HG02642 (cell line): ENCODE data around the gene SLC39A2.
"Not testable (repeated sequence)": the region's sequence is repeated elsewhere in the genome, so short reads cannot be mapped to it uniquely, and the experiment has no call there.

ENCODE experiments used
- ATAC-seq: cut with Tn5 transposase; IDR thresholded peaks from one replicate; pipeline ENCODE4 v1.9.1; 2021; ENCODE audit warnings: mild to moderate bottlenecking; ENCODE audit not compliant: unreplicated experiment, poor library complexity

SLC39A2 gene

GRCh38 chr14:21024585-21025370 is 25.7 kb downstream of the SLC39A2 start, which contains the start of gene NDRG2:
TSS of gene NDRG2 (minus strand) at chr14:21025061. CDS start at chr14:21023315, 1,746 bp downstream.
- peak; percentile 51 for ATAC-seq

DNA sequence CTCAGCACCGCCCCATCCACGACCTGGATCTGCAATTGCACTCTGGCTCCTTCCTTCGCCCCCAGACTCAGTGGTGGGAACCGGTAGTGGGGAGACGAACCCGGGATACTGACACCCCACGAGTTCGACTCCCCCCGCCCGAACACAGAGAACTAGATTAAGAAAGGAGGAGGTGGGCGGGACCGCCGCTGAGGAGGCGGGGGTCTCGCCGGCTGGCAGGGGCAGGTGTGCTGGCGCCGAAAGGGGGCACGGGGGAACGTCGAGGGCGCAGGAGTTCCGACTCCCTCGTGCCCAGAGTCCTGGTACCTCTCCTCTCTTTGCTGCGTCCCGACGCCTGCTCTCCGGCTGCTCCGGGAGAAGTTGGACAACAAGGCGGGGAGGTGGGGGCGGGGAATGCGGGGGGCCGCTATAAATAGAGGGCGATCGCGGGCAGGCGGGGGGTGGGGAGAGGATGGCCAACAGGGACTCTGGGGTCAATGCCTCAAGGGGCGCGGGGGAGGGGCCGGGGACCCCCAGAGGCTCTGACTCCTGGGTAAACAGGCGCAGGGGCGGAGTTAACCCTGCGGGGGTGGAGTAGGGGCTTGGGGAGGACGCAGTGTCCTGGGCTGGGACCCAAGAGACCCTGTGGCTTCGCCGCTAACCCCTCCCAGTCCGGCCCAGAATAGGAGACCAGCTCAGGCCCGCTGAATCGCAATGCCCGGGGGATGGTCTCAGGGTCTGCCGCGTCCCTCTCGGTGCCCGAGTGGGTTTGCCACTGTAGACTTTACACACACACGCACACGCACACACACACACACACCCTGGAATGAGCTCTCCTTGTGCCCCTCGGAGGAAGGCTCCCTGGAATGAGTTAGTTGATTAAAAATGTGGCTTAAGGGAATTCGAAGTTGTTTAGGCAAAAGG is 26.5 kb downstream of the SLC39A2 start:
- no peak for ATAC-seq

DNA sequence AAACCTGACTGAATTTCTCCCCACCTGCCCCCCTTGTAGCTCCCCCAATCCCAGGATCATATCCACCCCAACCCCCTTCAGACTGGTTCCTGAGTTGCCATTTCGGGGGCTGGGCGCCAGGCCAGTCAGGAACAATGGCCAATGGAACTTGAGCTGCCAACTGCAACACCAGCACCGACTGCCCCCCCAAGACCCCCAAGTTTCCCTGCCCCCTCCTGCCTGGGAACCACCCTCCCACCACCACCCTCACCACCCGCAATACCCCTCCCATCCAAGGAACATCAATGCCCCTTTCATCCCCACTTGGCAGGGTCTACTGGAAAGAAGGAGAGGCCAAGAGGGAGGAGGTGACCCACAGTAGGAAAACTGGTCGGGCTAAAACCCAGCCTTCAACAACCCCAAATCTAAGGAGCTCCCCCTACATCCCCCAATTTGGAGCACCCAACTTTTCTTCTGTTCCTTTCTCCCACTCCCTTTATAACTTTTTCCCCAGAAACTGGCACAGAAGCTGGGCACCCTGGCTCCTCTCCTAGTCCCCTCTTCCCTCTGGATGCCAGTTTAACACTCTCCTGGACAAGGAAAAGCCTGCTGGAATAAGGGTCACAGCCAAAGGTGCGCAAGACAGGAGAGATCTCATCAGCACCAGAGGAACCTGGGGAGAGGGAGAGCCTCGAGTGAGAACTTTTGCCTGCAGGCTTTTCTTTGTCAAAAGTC is 27.3 kb downstream of the SLC39A2 start:
- ATAC-seq, result no peak

GRCh38 chr14:21026988-21027315 is 27.9 kb downstream of the SLC39A2 start:
- no peak for ATAC-seq

DNA sequence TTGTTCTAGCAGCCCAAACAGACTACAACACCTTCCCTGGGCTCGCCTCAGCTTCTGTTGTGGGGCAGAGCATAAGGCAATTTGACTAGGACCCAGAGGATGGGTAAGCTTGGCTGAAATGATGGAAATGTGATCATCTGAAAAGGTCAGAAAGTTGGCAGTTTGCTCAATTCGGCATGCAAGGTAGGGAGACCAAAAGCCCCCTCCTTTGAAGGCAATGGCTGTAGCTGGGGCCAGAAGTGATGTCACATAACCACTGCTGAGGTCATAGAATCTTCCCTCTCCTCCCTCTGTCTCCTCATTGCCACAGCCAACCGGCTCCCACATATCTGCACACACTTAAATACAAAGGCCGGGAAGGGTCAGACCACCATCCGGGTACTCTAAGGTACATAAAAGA is 30.8 kb downstream of the SLC39A2 start, which contains the start of gene TPPP2:
TPPP2 (plus strand) TSS at position 301 of the 400 bp plus-strand sequence. CDS start 365 bp downstream, outside the sequence.
- ATAC-seq, result no peak

DNA sequence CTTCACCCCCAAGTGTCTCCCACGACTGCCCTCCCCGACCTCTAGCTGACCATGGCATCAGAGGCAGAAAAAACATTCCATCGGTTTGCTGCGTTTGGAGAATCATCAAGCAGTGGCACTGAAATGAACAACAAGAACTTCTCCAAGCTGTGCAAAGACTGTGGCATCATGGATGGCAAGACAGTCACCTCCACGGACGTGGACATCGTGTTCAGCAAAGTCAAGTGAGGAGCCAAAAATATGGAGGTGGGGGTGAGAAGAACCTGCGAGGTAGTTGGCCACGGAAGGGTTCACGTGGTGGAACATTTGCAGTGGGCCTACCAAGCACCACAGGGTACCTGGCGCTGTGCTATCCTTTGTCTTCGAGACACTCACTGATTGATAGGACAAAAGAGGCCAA is 31.4 kb downstream of the SLC39A2 start:
- no peak for ATAC-seq

GRCh38 chr14:21032326-21033132 is 33.4 kb downstream of the SLC39A2 start:
- no peak for ATAC-seq

GRCh38 chr14:21033133-21033698 is 34.1 kb downstream of the SLC39A2 start:
- ATAC-seq, result no peak

DNA sequence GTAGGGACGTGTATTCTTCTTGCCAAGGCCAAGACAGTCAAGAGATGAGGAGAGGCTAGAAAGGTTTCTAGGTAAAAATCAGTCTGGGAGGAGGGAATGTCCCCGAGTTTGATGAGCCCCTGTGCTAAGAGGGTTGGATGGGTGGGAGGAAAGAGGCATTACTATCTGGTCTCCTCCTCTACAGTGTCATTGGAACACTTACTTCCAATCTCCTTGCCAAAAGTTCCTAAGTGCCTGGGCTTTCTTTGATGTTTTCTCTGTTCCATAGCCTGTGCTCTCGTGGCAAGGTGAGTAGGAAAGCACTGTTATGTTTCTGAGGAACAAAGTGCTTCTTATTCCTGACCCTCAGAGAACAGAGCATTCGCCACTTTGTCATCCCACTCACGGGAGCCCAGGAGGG is 35.6 kb downstream of the SLC39A2 start, which contains the start of gene RNASE13:
RNASE13 (minus strand) TSS at position 101 of the 400 bp plus-strand sequence. CDS start 519 bp downstream, outside the sequence.
- no peak for ATAC-seq

GRCh38 chr14:21036751-21037150 is 37.7 kb downstream of the SLC39A2 start:
- no peak for ATAC-seq

DNA sequence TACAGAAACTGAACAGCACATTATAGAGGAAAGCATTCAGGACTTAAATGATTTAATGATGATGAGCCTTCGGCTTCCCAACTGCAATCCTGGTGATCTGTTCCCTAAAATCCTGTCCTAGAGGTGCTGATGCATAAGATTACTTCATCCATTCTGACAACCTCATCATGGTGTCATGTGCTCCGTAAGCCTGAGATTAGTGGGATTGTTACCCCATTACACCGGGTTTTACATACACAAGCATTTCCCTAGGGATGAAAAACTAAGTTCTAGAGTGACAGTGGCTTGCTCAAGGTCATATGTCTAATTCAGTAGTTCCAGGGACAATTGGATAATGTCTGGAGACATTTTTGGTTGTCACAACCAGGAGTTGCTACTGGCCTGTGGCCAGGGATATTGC is 38.1 kb downstream of the SLC39A2 start:
- no peak for ATAC-seq

DNA sequence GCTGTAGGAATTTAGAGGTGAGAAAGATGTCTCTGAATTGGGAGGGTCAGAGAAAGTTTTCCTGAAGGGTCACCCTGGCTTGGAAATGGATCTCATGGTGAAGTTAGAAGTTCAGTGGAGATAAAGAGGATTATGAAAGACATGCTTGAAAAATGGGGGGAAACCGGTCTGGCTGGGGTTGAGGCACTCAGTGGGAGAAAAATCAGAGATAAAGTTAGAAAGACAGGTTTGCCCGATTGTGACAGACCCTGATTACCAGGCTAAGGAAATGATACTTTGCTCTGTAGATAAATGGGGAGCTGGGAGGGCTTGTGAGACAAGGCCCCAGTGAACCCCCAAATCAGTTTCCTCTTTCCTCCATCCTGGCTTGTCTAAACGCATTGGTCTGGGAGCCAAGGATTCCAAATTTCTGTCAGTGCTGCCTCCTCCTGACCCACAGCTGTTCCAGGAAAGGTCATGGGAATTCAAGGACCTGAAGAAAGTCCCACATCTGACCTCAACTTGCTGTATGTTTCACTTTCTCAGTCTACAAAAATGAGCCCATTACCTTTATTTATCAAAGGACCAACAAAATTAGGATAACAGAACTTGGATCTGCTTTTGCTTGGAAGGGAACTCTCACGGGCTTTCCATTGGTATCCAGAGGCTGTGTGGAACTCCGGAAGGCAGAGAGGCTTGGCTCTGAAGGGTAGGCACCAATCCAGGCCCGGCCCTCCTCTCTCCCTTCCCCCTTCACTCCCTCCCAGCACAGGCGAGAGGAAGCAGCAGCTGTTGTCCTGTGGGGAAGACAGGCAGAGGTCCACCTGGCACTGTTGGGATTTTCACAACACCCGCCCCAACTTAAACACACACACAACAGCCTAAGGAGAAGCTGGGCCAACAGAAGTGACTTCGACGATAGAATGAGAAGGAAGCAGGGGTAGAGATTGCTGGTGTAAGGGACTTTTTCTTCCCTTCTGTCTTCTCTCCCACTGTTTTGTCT is 39.6 kb downstream of the SLC39A2 start:
- ATAC-seq, result no peak

DNA sequence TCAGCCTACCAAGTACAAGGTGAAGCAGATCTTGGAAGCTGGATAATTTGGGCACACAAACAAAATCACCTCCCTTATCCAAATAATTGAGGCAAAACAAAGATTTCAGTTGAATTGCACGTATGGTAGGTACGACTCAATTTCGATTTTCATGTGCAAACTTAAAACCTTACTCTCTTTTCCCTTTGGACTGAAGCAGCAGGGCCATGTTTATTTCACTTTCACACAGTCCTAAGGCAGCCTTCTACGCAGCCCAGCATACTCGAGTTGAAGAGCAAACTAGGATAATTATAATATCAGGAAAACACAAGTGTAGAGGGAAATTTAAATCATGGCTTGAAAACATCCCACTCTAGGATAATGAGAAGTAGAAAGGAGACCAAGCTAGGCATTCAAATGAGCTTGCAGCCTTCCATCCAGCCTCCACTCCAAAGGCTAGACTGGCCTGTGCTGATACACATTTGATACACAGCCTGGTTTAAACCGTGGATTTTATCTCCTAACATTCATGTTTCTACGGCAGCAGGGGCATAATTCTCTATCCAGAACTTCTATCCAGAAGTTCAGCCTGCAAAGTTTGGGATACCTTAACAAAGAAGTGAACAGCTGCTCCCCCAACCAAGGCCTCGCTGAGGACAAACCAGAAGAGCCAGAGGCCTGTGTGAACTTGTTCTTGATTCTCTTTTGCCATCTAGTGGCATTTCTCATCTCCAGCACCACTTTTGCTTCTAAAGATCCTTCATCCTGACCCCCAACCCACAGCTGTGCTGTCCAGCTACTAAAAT is 40.7 kb downstream of the SLC39A2 start:
- ATAC-seq, result no peak

- no peak for ATAC-seq
These were observed 41.4 kb downstream of the SLC39A2 start for GRCh38 chr14:21040370-21040925.

GRCh38 chr14:21040941-21041340 is 41.8 kb downstream of the SLC39A2 start:
- ATAC-seq, result not testable (repeated sequence)

DNA sequence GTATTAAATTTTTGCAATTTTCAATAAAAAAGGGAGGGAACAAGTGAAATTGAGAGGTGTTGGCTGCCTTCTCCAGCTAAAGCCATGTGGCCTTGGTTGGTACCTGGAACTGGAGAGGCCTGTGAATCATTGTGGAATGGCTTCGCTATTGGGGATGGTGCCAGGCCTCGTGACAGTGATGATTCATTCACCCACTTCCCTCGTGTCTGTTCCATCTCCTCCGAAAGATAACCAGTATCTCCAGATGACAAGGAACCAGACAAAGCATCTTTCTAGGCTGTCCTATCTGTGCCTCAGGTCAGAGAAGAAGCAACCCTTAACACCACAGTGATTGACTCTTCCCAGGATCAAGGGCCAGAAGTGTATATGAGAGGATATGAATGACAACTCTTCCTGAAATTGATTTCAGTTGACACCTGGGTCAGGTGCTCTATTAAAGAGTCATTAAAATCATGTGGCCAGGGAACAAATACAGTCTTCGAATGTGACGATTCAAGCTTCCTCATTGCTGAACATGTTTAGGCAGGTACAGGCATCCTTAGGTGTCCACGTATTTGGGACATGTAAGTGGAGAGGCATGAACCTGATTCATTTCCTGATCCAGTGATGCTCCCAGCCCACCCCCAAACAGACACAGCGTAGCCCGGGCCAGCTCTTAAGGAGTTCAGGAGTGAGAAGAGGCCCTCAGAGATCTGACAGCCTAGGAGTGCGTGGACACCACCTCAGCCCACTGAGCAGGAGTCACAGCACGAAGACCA is 42.8 kb downstream of the SLC39A2 start, which contains the start of gene RNASE7:
RNASE7 (plus strand) TSS at position 687 of the 758 bp plus-strand sequence. CDS start 631 bp downstream, outside the sequence.
- no peak for ATAC-seq
